PC-9 (cell line): ENCODE data around the gene GPR151. TPM values are rescaled to one million over a fixed set of nuclear protein-coding genes. Genes with fewer than 3 reads are reported as not detected.

Experiments
- BruUV-seq: library from RNA; stranded (reverse); fragments of 400-500 nt; replicated peaks from 2 replicates; lab custom pipeline; 2021; lab: Mats Ljungman, UMichigan
- CTCF ChIA-PET: fragments of 300-600 bp; sonication (Branson Sonifier 250); formaldehyde crosslinking; loops from one replicate; lab custom pipeline; 2022; ENCODE audit warnings: antibody characterized with exemption; lab: Charles Lee
- POLR2A ChIA-PET: fragments of 300-600 bp; sonication (Branson Sonifier 250); formaldehyde crosslinking; loops from one replicate; lab custom pipeline; 2022; ENCODE audit warnings: antibody characterized with exemption; ENCODE audit not compliant: unreplicated experiment; lab: Charles Lee
- DNase-seq, 2 experiments: peaks; one replicate each; pipeline versions ENCODE4 v3.0.0 to v3.0.0-alpha.2; 2015 to 2022; ENCODE audit warnings: mixed read lengths in 1 of 2
- H2AFZ ChIP-seq: fragments of 200-600 bp; sonication (generic); 2 replicates; pipeline ENCODE4 v1.8.1; 2017; ENCODE audit warnings: antibody characterized with exemption
- H3F3A ChIP-seq: fragments of 200-600 bp; sonication (generic); 2 replicates; pipeline ENCODE4 v1.8.1; 2017; ENCODE audit warnings: antibody characterized with exemption, mild to moderate bottlenecking, low read depth; ENCODE audit not compliant: insufficient read depth
- H3K27ac ChIP-seq: fragments of 200-600 bp; sonication (generic); 2 replicates; pipeline ENCODE4 v1.6.1; 2016; ENCODE audit warnings: mixed run types
- H3K27me3 ChIP-seq: fragments of 200-600 bp; sonication (generic); 2 replicates; pipeline ENCODE4 v1.6.1; 2016; ENCODE audit warnings: low read depth, mixed run types; ENCODE audit not compliant: insufficient read depth
- H3K36me3 ChIP-seq: fragments of 200-600 bp; sonication (generic); 2 replicates; pipeline ENCODE4 v1.6.1; 2016; ENCODE audit warnings: low read depth, mixed run types
- H3K4me1 ChIP-seq: fragments of 200-600 bp; sonication (generic); replicated peaks from 2 replicates; pipeline ENCODE4 v1.6.1; 2016; ENCODE audit warnings: mixed run types; ENCODE audit not compliant: insufficient read depth
- H3K4me2 ChIP-seq: fragments of 200-600 bp; sonication (generic); 2 replicates; pipeline ENCODE4 v1.6.1; 2017; ENCODE audit warnings: mixed run types
- H3K4me3 ChIP-seq: fragments of 200-600 bp; sonication (generic); 2 replicates; pipeline ENCODE4 v1.6.1; 2016; ENCODE audit warnings: mixed run types
- H3K79me2 ChIP-seq: fragments of 200-600 bp; sonication (generic); 2 replicates; pipeline ENCODE4 v1.6.1; 2017; ENCODE audit warnings: low read depth, mixed run types
- H3K9me2 ChIP-seq: fragments of 200-600 bp; sonication (generic); 2 replicates; pipeline ENCODE4 v1.8.1; 2017; ENCODE audit warnings: mild to moderate bottlenecking; ENCODE audit not compliant: insufficient read depth
- H3K9me3 ChIP-seq: fragments of 200-600 bp; sonication (generic); 2 replicates; pipeline ENCODE4 v1.8.1; 2016; ENCODE audit warnings: low read depth; ENCODE audit not compliant: insufficient read depth
- H4K20me1 ChIP-seq: fragments of 200-600 bp; sonication (generic); 2 replicates; pipeline ENCODE4 v1.8.1; 2017; ENCODE audit not compliant: insufficient read depth
- CTCF ChIP-seq: fragments of 200-600 bp; sonication (generic); conservative IDR thresholded peaks from 2 replicates; pipeline ENCODE4 v1.6.1; 2017; ENCODE audit warnings: mixed run types, antibody characterized with exemption, mild to moderate bottlenecking, moderate library complexity
- EZH2 ChIP-seq: fragments of 200-600 bp; sonication (generic); IDR thresholded peaks from 2 replicates; pipeline ENCODE4 v1.8.0; 2017; ENCODE audit warnings: antibody characterized with exemption, low read depth
- intact Hi-C: fragments of 100-400 bp; cut with micrococcal nuclease; formaldehyde crosslinking; loops from one replicate; pipeline ENCODE4 v1.10.0; 2022; ENCODE audit not compliant: unreplicated experiment
- total RNA-seq: library from RNA; stranded (reverse); gene quantifications from 2 replicates; pipeline ENCODE4 v1.2.3, GENCODE V29; 2021

Gene GPR151
- total RNA-seq, 1 experiment from 2014 or later, result not detected

GRCh38 chr5:146513462-146513861, 2.5 kb downstream of the GPR151 start:
- Histone ChIP-seq H3K4me2 (no peak overlapping the region), H3K27ac (no peak overlapping the region), H3K79me2 (no peaks in the 10 kb centered on the region), H3K4me3 (no peak overlapping the region), H3F3A (peaks cover 14% of the 10 kb centered on the region), H3K36me3 (peaks cover 14% of the 10 kb centered on the region; the same call in 1 of the 2 replicates), H3K4me1 (no peaks in the 10 kb centered on the region), H3K9me2 (no peaks in the 10 kb centered on the region), H3K9me3 (no peaks in the 10 kb centered on the region), H4K20me1 (peaks cover 7% of the 10 kb centered on the region), H2AFZ (no peak overlapping the region), H3K27me3 (no peaks in the 10 kb centered on the region)
- BruUV-seq, result no TSS peak
- intact Hi-C loops, result loop anchor here (5.0 kb wide), 1 partner anchor 36 kb away; no protein-coding TSS in a partner anchor
- TF ChIP-seq EZH2, result no peak
- no peak for TF ChIP-seq CTCF
- ChIA-PET POLR2A (no interaction called here), CTCF (no interaction called here)
- no peak for DNase-seq

- Histone ChIP-seq H3K27ac (no peak overlapping the region), H4K20me1 (peaks cover 12% of the 10 kb centered on the region), H3K9me3 (no peaks in the 10 kb centered on the region), H3K36me3 (peaks cover 29% of the 10 kb centered on the region; the same call in 1 of the 2 replicates), H3K4me3 (no peak overlapping the region), H3K4me2 (no peak overlapping the region), H3F3A (peaks cover 22% of the 10 kb centered on the region), H3K9me2 (no peaks in the 10 kb centered on the region), H2AFZ (no peak overlapping the region), H3K27me3 (no peaks in the 10 kb centered on the region), H3K79me2 (no peaks in the 10 kb centered on the region), H3K4me1 (no peaks in the 10 kb centered on the region)
- ChIA-PET POLR2A (no interaction called here), CTCF (no interaction called here)
- no peak for DNase-seq
- no TSS peak for BruUV-seq
- intact Hi-C loops, result loop anchor here (5.0 kb wide), 1 partner anchor 33 kb away; no protein-coding TSS in a partner anchor
- no peak for TF ChIP-seq CTCF
- TF ChIP-seq EZH2, result no peak
Observed at GRCh38 chr5:146510559-146511125, 5.3 kb downstream of the GPR151 start.

- POLR2A ChIA-PET, result no interaction called here
- intact Hi-C loops, result no loop called here
- no peak overlapping the region for H3K4me3 ChIP-seq
- no TSS peak for BruUV-seq
- H2AFZ ChIP-seq, result no peak overlapping the region
- no peaks in the 10 kb centered on the region for H3K9me2 ChIP-seq
- H4K20me1 ChIP-seq, result peaks cover 17% of the 10 kb centered on the region
- no peak overlapping the region for H3K27ac ChIP-seq
- H3K27me3 ChIP-seq, result no peaks in the 10 kb centered on the region
- H3K4me1 ChIP-seq, result no peaks in the 10 kb centered on the region
- TF ChIP-seq CTCF (no peak), EZH2 (no peak)
- H3K36me3 ChIP-seq, result peaks cover 44% of the 10 kb centered on the region
- no peaks in the 10 kb centered on the region for H3K79me2 ChIP-seq
- peaks cover 9% of the 10 kb centered on the region for H3F3A ChIP-seq
- H3K4me2 ChIP-seq, result no peak overlapping the region
- H3K9me3 ChIP-seq, result no peaks in the 10 kb centered on the region
- DNase-seq, result no peak
- CTCF ChIA-PET, result no interaction called here
Observed at GRCh38 chr5:146507428-146507827, 8.6 kb downstream of the GPR151 start.
